HG02763 (cell line): ENCODE measurements around the gene LAMA1.

Source experiments
- ATAC-seq: cut with Tn5 transposase; IDR thresholded peaks from one replicate; pipeline ENCODE4 v1.9.1; 2021; ENCODE audit warnings: mild to moderate bottlenecking, moderate library complexity; ENCODE audit not compliant: unreplicated experiment

The LAMA1 gene

DNA sequence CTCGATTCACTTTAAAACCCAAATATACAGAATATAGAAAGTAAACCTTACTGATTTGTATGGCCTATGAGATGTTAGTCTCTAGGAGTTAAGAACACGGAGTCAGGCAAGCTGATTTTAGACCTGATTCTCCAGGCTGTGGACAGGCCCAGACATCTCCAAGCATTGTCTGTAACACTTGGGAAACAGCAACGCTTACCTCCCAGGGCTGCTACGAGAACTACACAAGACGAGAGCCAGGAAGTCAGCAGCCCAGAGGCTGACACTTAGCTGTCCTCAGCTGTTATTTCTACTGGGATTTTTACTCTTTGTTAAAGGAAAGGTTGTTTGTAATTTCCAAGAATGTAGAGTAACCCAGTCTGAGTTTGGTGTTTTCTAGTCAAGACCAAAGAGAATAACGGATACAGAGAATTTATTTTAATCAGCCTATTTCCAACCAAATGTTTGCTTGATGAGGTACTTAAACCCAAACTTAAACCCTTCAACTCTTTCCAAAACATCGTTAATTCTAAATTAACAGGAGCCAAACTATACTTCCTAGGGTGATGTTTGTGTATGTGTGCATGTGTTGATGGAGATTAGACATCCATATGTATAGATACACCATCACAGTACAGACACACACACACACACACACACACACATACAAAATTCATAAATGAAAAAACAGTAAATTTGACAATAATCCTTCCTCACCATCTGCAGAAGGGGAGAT lies 123.4 kb downstream of the LAMA1 start:
- no peak for ATAC-seq

DNA sequence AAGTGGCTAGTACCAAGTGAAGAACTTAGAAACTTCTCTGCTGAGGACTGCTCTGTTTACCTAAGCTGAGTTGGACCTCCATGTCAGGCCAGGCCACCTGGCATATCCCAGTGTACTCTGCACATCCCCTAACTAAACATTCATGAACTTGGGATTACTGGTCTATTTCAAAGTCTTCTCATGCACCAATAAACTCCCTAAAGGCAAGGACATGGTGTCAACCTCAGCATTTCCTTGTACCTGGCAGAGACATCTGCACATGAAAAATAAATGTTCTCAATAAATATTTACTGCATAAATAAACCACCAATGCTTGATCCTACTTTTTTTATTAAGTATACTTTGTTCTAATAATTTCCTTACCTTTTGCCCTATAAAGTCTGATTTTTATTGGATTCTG lies 124.8 kb downstream of the LAMA1 start:
- ATAC-seq: no peak

DNA sequence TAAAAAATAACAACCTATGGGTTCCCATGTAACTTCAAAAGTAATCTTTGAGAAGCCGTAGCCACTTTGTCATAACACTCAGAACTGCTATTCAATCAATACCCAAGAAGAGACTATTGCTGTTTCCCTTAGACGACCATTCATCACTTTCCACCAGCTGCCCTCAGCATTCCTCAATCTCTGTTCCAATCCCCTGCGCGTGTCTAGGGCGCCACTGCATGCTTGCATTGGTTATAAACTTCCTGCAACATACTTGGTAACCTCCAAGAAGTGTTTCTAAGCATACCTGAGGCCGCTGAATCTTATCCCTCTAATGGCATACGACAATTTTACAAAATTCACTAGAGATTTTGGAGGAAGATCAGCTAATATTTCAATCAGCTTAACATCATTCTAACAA lies 134.2 kb downstream of the LAMA1 start:
- ATAC-seq: no peak

DNA sequence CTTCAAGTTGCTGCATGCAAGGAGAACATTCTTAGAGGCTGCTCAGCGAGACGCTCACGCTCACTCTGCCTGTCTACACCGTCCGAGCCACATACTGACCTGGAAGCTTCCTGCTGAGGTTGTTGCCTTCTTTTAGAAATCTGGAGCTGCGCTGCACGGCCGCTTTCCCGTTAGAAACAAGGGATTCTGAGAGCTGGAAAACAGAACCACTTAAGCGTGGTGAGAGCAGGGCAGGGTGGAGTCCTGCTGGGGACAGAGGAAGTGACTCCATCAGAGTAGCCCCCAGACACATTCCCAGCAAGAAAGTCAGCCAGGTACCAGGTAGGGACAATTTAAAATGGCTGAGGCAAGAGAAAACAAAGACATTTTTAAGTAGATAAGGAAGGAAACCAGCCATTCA lies 135.2 kb downstream of the LAMA1 start:
- ATAC-seq: no peak

- ATAC-seq: no peak
These were observed 137.2 kb downstream of the LAMA1 start for GRCh38 chr18:6980363-6980762.

- no peak for ATAC-seq
These were observed 137.6 kb downstream of the LAMA1 start for GRCh38 chr18:6979954-6980353.

- no peak for ATAC-seq
These were observed 140.7 kb downstream of the LAMA1 start for GRCh38 chr18:6976935-6977334.

GRCh38 chr18:6975084-6975483 lies 142.5 kb downstream of the LAMA1 start:
- ATAC-seq: no peak

DNA sequence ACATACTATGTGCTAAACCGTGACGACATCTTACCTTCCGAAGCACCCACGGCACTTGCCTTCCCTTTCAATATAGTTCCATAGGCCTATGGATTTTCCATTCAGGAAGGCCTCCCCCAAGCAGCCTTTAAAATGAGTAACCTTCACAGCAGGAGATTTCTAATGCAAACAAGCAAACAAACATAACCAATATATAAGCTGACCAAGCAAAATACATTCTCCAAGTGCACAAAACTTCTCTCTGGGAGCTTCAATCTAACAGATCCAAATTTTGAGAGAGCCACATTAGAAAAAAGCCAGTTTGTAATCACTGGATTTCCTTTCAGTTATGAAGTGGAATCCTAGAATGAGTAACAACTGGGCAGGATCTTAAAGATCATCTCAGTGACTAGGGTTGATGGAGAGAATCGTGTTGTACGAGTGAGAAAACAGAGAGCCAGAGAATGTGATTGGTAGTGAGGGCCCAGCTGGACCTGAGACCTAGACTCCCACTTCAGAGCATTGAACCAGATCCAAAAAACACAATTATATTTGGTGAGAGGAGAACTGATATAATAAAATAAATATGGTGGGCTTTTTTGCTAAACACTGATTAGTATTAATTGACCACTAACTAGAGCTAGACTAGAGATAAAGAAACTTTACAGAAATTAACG lies 145.6 kb downstream of the LAMA1 start:
- no peak for ATAC-seq

GRCh38 chr18:6963452-6964097 lies 154.0 kb downstream of the LAMA1 start:
- no peak for ATAC-seq

DNA sequence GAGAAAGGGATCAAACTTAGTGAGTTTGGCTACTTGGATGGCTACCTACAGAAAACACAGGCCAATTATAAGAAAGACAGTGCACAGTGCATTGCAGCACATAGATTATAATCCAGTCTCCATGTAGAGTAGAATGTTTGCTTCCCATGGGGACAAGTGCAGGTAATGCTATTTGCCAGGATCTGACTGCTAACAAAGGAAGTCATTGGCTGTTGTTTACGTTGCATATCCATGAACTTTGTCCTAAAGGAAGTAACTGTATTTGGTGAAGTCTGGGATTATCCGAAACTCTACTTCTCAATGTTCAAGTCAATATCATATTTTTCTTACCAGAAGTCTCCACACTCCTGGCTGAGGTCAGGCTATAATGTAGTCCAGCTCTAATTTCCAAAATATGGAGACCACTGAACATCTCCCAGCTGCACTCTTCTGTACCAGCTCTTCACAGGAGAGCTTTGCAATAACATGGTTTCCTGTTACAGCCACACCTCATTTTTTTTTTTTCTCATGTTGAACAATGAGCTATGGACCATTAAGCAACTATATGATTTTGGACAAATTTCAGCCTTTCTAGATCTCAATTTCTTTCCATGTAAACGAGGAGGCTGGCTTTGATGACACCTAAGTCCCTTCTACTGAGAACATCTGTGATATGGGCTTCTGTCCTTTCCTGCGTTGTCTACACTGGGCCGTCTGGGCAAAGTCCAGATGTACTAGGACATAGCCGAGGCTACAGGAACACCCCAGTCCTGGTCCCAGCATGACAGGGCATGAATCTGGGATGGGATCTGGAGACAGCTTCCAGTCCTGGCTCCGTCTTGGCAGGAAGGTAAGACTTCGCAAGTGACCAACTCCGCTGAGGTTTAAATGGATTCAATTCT lies 154.8 kb downstream of the LAMA1 start:
- ATAC-seq: no peak

GRCh38 chr18:6961331-6961730 lies 156.3 kb downstream of the LAMA1 start:
- ATAC-seq: no peak

- no peak for ATAC-seq
These were observed 156.9 kb downstream of the LAMA1 start for GRCh38 chr18:6960656-6961055.

DNA sequence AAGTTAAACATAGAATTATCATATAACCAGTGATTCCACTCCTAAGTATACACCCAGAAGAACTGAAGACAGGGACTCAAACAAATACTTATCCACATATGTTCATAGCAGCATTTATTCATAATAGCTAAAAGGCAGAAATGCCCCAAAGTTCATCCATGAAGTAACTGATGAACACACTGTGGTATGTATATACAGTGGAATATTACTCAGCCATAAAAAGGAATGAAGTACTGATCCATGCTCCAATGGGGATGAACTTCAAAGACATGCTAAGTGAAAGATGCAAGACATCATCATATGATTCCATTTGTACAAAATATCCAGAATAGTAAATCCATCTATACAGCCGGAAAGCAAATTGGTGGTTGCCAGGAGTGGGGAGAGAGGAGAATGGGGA lies 157.5 kb downstream of the LAMA1 start:
- no peak for ATAC-seq

DNA sequence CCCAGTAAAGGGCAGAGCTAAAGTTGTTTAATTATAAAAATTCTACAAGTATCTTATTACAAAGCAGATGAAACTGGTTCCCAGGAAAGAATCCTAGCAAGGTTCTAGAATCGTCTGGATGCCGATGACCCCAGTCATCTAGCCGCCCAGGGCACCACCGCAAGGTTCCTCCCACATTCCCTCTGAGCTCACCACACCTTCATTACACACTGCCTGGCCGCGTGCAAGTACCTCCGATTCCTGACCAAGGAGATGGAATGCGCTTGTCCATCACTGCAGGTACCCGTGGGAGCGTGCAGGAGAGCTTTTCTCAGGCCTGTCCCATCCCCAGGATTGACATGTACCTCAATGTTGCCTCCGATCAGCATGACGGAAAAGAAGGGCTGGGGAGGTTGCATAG lies 158.5 kb downstream of the LAMA1 start:
- no peak for ATAC-seq

- ATAC-seq: no peak
These were observed 160.6 kb downstream of the LAMA1 start for GRCh38 chr18:6956999-6957398.

GRCh38 chr18:6956495-6956894 lies 161.1 kb downstream of the LAMA1 start:
- no peak for ATAC-seq

GRCh38 chr18:6955304-6955703 lies 162.3 kb downstream of the LAMA1 start:
- no peak for ATAC-seq

- no peak for ATAC-seq
These were observed 163.1 kb downstream of the LAMA1 start for GRCh38 chr18:6954501-6954900.

- ATAC-seq: no peak
These were observed 166.1 kb downstream of the LAMA1 start for GRCh38 chr18:6951336-6952090.

GRCh38 chr18:6950641-6951040 lies 167.0 kb downstream of the LAMA1 start:
- no peak for ATAC-seq
